GM12892 (cell line): ENCODE data around the gene GNB1.

Experiments used
- POLR2A ChIP-seq: IDR thresholded peaks from 2 replicates; pipeline ENCODE4 v1.6.1; 2011; ENCODE audit warnings: low read depth, low read length, control low read depth
- POLR2AphosphoS5 ChIP-seq: IDR thresholded peaks from 2 replicates; pipeline ENCODE4 v1.6.1; 2011; ENCODE audit warnings: low read depth, low read length, control low read depth
- TAF1 ChIP-seq: IDR thresholded peaks from 2 replicates; pipeline ENCODE4 v1.6.1; 2011; ENCODE audit warnings: low read depth, mild to moderate bottlenecking, control low read depth, low read length, borderline replicate concordance

DNA sequence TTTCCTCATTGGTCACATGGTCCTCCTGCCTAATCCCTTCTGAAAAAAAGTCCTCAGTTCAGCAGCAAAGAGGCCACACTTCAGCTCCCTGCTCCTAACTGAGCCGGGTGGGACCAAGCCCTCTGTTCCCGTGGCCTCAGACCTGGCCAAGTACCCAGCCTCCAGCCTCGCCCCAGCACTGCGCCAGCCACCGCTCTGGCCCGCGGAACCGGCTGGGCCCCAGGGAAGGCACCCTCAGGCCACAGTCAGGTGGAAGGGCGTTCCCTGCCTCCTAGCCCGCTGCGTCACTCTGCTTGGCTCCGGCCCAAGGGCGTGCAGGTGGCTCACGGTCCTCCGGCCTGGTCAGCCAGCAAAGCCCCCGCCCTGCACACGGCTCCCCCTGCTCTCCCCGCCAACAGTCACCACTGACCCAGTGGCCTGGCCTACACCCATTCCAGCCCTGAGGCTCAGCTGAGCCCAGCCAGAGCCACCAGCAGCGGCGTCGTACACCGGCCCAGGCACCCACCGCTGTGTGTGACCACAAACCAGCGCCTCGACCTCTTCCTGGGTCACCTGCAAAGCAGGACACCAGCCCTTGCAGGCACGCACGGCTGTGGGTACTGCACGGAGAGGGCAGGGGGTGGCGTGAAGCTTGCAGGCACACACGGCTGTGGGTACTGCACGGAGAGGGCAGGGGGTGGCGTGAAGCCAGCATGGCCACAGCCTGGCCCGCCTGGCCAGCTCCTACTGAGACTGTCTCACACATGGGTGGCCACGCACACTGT lies 132.0 kb downstream of the GNB1 start:
- TF ChIP-seq POLR2AphosphoS5, result no peak
- TF ChIP-seq POLR2A, result no peak
- no peak for TF ChIP-seq TAF1
